HEK293T (cell line): Measurements from ENCODE around the gene LMNB1.
A peak's percentile ranks its signal among the peaks of the same experiment; 100 is the strongest.
"Not testable (repeated sequence)": the region's sequence is repeated elsewhere in the genome, so short reads cannot be mapped to it uniquely, and the experiment has no call there.

ENCODE experiments used
- CTCF ChIA-PET: fragments of 350-600 bp; formaldehyde crosslinking; extraction: SDS; loops from one replicate; lab custom pipeline; 2021; ENCODE audit warnings: antibody characterized with exemption, inconsistent platforms; lab: Yijun Ruan, JAX
- POLR2A ChIA-PET: fragments of 350-600 bp; formaldehyde crosslinking; extraction: SDS; loops from one replicate; lab custom pipeline; 2020; ENCODE audit warnings: antibody characterized with exemption, inconsistent platforms; lab: Yijun Ruan, JAX
- DNase-seq: peaks from one replicate; pipeline ENCODE4 v3.0.0; 2012; ENCODE audit warnings: mixed read lengths; ENCODE audit errors: extremely low spot score
- ARNT ChIP-seq: fragments of 450-650 bp; IDR thresholded peaks from 2 replicates; pipeline ENCODE4 v1.6.1; 2017; ENCODE audit warnings: mild to moderate bottlenecking
- BHLHE40 ChIP-seq: fragments of 450-650 bp; IDR thresholded peaks from 2 replicates; pipeline ENCODE4 v1.6.1; 2016; ENCODE audit warnings: mild to moderate bottlenecking, moderate library complexity, borderline replicate concordance
- CTBP1 ChIP-seq: fragments of 450-650 bp; IDR thresholded peaks from 2 replicates; pipeline ENCODE4 v1.6.1; 2016; ENCODE audit warnings: borderline replicate concordance
- ELF4 ChIP-seq: fragments of 450-650 bp; IDR thresholded peaks from 2 replicates; pipeline ENCODE4 v1.6.1; 2017; ENCODE audit warnings: antibody characterized with exemption
- FOXA1 ChIP-seq: fragments of 450-650 bp; IDR thresholded peaks from 2 replicates; pipeline ENCODE4 v1.6.1; 2016; ENCODE audit warnings: mild to moderate bottlenecking
- FOXK2 ChIP-seq: fragments of 450-650 bp; IDR thresholded peaks from 2 replicates; pipeline ENCODE4 v1.6.1; 2016; ENCODE audit warnings: mild to moderate bottlenecking
- FOXM1 ChIP-seq: fragments of 450-650 bp; IDR thresholded peaks from 2 replicates; pipeline ENCODE4 v1.6.1; 2017; ENCODE audit warnings: mild to moderate bottlenecking, borderline replicate concordance
- HDGF ChIP-seq: fragments of 450-650 bp; IDR thresholded peaks from 2 replicates; pipeline ENCODE4 v1.6.1; 2017; ENCODE audit warnings: antibody characterized with exemption, borderline replicate concordance
- L3MBTL2 ChIP-seq: fragments of 450-650 bp; conservative IDR thresholded peaks from 2 replicates; pipeline ENCODE4 v1.6.1; 2016; ENCODE audit warnings: mild to moderate bottlenecking
- LEF1 ChIP-seq: fragments of 450-650 bp; IDR thresholded peaks from 2 replicates; pipeline ENCODE4 v1.6.1; 2017; ENCODE audit warnings: mild to moderate bottlenecking, borderline replicate concordance
- NFRKB ChIP-seq: fragments of 450-650 bp; IDR thresholded peaks from 2 replicates; pipeline ENCODE4 v1.6.1; 2016; ENCODE audit warnings: mild to moderate bottlenecking, moderate library complexity
- SP1 ChIP-seq: fragments of 450-650 bp; IDR thresholded peaks from 2 replicates; pipeline ENCODE4 v1.6.1; 2017
- SUZ12 ChIP-seq: fragments of 450-650 bp; IDR thresholded peaks from 2 replicates; pipeline ENCODE4 v1.6.1; 2016; ENCODE audit warnings: mild to moderate bottlenecking
- TARDBP ChIP-seq: fragments of 450-650 bp; IDR thresholded peaks from 2 replicates; pipeline ENCODE4 v1.6.1; 2016
- ZNF384 ChIP-seq: fragments of 450-650 bp; IDR thresholded peaks from 2 replicates; pipeline ENCODE4 v1.6.1; 2016
- TF ChIP-seq, protein P1 (sequence below): fragments of 450-650 bp; IDR thresholded peaks from 2 replicates; pipeline ENCODE4 v1.6.1; 2016

The LMNB1 gene

DNA sequence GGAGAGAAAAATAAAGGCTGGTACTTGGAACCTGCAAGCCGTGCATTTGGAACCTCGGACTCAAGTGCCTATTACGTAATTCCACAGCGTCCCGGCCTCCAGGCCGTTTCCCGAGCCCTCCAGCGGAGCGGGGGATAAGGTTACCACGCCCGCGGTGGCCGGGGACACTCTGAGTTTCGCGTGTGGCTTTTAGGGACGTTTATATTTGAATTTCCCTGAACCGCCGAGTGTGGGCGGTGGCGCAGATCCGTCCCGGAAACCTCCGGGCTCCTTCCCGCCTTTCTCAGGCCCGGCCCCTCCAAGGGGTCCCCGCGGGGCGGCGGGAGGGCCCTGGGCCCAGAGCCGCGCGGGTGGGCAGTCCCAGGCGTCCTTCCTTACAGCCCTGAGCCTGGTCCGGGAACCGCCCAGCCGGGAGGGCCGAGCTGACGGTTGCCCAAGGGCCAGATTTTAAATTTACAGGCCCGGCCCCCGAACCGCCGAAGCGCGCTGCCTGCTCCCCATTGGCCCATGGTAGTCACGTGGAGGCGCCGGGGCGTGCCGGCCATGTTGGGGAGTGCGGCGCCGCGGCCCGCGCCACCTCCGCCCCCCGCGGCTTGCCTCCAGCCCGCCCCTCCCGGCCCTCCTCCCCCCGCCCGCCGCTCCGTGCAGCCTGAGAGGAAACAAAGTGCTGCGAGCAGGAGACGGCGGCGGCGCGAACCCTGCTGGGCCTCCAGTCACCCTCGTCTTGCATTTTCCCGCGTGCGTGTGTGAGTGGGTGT is at the start of gene LMNB1:
LMNB1 (plus strand) TSS at position 638 of the 758 bp plus-strand sequence. CDS start 373 bp downstream, outside the sequence.
- TF ChIP-seq ELF4 (no peak), ZNF384 (no peak), FOXM1 (peak; percentile 91), BHLHE40 (no peak), FOXA1 (no peak), CTBP1 (no peak), SP1 (no peak), L3MBTL2 (peak; percentile 80), ARNT (no peak), FOXK2 (no peak), HDGF (no peak), SUZ12 (no peak), TARDBP (peak; percentile 83)
- TF ChIP-seq, protein P1, sequence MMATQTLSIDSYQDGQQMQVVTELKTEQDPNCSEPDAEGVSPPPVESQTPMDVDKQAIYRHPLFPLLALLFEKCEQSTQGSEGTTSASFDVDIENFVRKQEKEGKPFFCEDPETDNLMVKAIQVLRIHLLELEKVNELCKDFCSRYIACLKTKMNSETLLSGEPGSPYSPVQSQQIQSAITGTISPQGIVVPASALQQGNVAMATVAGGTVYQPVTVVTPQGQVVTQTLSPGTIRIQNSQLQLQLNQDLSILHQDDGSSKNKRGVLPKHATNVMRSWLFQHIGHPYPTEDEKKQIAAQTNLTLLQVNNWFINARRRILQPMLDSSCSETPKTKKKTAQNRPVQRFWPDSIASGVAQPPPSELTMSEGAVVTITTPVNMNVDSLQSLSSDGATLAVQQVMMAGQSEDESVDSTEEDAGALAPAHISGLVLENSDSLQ: no peak
- peak; percentile 86 for DNase-seq
- POLR2A ChIA-PET: interaction anchor here (0.6 to 4.0 kb wide), 29 partner anchors 9 to 255 kb away, joined by 3 to 78 read pairs (median 9); partner anchors contain the start of genes ALDH7A1, MARCHF3 and PHAX
- CTCF ChIA-PET: interaction anchor here (0.6 to 7.6 kb wide), 2 partner anchors 25 to 99 kb away, joined by 3 to 80 read pairs; no protein-coding TSS in a partner anchor

- ChIA-PET CTCF (no interaction called here), POLR2A (interaction anchor here (1.1 kb wide), 1 partner anchor 45 kb away, joined by 4 read pairs; no protein-coding TSS in a partner anchor)
- TF ChIP-seq HDGF (no peak), FOXK2 (no peak), FOXM1 (no peak), SUZ12 (no peak), NFRKB (no peak), TARDBP (no peak), SP1 (no peak), L3MBTL2 (no peak), CTBP1 (no peak), ARNT (no peak), ZNF384 (no peak), LEF1 (no peak), ELF4 (no peak), BHLHE40 (no peak), FOXA1 (no peak)
- TF ChIP-seq, protein P1: no peak
- no peak for DNase-seq
Measured at GRCh38 chr5:126732716-126733115, 44.2 kb upstream of the LMNB1 start.

GRCh38 chr5:126734573-126734972 is 42.4 kb upstream of the LMNB1 start:
- POLR2A ChIA-PET, DNase-seq, CTCF ChIA-PET: not testable (repeated sequence)

DNA sequence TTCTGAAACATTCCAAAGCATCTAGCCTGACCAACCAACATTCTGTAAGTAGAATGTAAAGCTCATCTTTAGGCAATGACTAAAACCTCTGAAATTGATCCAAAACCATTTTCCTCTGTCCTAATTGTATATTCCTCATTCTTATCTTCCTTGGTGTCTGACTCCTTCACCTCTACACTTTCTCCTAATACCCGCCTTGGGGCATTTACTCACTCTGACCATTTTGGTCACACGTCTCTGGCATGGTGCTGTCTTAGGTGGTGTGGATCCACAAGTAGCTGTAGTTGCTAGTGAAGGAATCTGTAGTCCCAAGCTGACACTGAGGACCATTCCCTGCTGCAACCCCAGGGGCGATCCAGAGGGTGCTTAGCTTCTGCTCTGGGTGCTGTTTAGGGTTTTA is 40.8 kb upstream of the LMNB1 start:
- ChIA-PET POLR2A (interaction anchor here (1.5 kb wide), 1 partner anchor 41 kb away, joined by 11 read pairs; the partner anchor contains the start of gene LMNB1), CTCF (no interaction called here)
- no peak for DNase-seq
- TF ChIP-seq L3MBTL2: no peak
- TF ChIP-seq, protein P1: no peak
- TF ChIP-seq LEF1: no peak
- TF ChIP-seq ZNF384: no peak
- TF ChIP-seq ELF4: no peak
- no peak for TF ChIP-seq ARNT
- TF ChIP-seq HDGF: no peak
- no peak for TF ChIP-seq FOXK2
- no peak for TF ChIP-seq NFRKB
- no peak for TF ChIP-seq SUZ12
- TF ChIP-seq TARDBP: no peak
- no peak for TF ChIP-seq FOXA1
- TF ChIP-seq SP1: no peak
- no peak for TF ChIP-seq BHLHE40
- no peak for TF ChIP-seq CTBP1
- no peak for TF ChIP-seq FOXM1

DNA sequence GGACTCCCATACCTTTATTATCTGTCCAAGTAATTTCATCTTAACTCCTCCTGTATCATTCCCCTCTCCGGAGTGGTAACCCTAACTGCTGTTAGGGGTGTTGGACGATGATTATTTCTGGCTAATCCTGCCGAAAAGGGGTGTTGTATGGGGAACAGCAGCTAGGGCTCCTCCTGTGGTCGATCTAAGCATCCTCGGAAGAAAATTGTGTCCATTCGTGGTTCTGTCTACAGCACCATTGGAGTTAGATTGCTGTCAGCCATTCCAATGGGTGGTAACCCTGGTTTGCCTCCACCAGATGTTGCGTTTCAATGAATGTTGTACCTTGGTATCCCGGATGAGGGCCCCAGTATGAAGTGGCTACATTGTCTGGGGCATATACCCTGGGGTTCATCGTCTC is 35.6 kb upstream of the LMNB1 start:
- CTCF ChIA-PET: no interaction called here
- POLR2A ChIA-PET: no interaction called here
- DNase-seq: no peak
- TF ChIP-seq ELF4 (no peak), FOXA1 (no peak), HDGF (no peak)

GRCh38 chr5:126742425-126742824 is 34.5 kb upstream of the LMNB1 start:
- DNase-seq: no peak
- ChIA-PET CTCF (interaction anchor here (0.6 kb wide), 1 partner anchor 36 kb away, joined by 3 read pairs; no protein-coding TSS in a partner anchor), POLR2A (no interaction called here)
- TF ChIP-seq HDGF (no peak), L3MBTL2 (no peak), CTBP1 (no peak), NFRKB (no peak), ZNF384 (no peak), SUZ12 (no peak), TARDBP (no peak), FOXK2 (no peak), FOXM1 (no peak), ARNT (no peak), BHLHE40 (no peak), ELF4 (no peak), SP1 (no peak)
- TF ChIP-seq, protein P1: no peak
